ENCODE measurements around the gene PLA2G2E.

GRCh38 chr1:19971664-19972063 is 48.2 kb upstream of the PLA2G2E start:
- TF ChIP-seq POLR2AphosphoS5 (IDR thresholded peaks at IDR 0.05; ENCODE audit: low read depth, low read length) (no peak), POU2F2 (IDR thresholded peaks at IDR 0.05; ENCODE audit: low read depth, low read length) (no peak), POLR2A (IDR thresholded peaks at IDR 0.05; ENCODE audit: low read depth, low read length) (no peak), TAF1 (IDR thresholded peaks at IDR 0.05; ENCODE audit: low read depth, low read length) (no peak), SPI1 (IDR thresholded peaks at IDR 0.05; ENCODE audit: low read depth, low read length) (no peak), PAX5 (IDR thresholded peaks at IDR 0.05; ENCODE audit: insufficient read depth, low read length, severe bottlenecking) (no peak)

All from GM12891 (cell line).